ENCODE results near the gene MARCHF10.

DNA sequence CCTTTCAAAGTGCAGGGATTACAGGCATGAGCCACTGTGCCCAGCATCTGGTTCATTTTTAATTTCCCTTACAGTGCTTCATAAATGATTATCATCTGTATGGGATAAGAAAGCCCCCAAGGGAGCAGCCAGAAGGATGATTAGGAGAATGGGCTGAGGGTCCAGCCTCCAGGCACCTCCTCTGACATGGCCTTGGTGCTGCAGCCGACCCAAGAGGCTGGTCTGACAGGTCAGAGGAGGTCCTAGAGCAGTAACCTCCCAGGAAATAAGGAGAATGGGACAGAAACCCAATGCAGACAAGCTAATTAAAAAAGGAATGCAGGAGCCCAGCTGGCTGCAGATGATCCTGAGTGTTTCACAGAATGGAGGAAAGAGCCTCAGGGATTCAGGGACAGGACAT lies 151.7 kb downstream of the MARCHF10 start:
- TF ChIP-seq TAF1 (IDR thresholded peaks at IDR 0.05; ENCODE audit: low read depth, low read length), result no peak
- TF ChIP-seq POLR2AphosphoS5 (IDR thresholded peaks at IDR 0.05; ENCODE audit: low read depth, low read length), result no peak
- no peak for TF ChIP-seq POLR2A (IDR thresholded peaks at IDR 0.05; ENCODE audit: low read depth, low read length)

All from GM12891 (cell line).